Cardiac muscle cell (in vitro differentiated cells and primary cell): ENCODE results near the gene TMEM44. TPM values are rescaled to one million over a fixed set of nuclear protein-coding genes. Genes with fewer than 3 reads are reported as not detected.
A peak's percentile ranks its signal among the peaks of the same experiment; 100 is the strongest.

Experiments used
- DNase-seq, 2 donors: peaks; one replicate each; pipeline versions ENCODE4 v3.0.0 to v3.0.0-alpha.2; 2010 to 2017; ENCODE audit warnings: low read depth in 1 of 2, low spot score in 1 of 2
- H3K27ac ChIP-seq: fragments of 200-600 bp; sonication (generic); 2 replicates; pipeline ENCODE4 v1.5.1; 2016
- H3K27me3 ChIP-seq: fragments of 200-600 bp; sonication (generic); 2 replicates; pipeline ENCODE4 v1.6.0; 2016; ENCODE audit warnings: control low read depth
- H3K36me3 ChIP-seq: fragments of 200-600 bp; sonication (generic); 2 replicates; pipeline ENCODE4 v1.5.1; 2016; ENCODE audit warnings: control low read depth
- H3K4me1 ChIP-seq: fragments of 200-600 bp; sonication (generic); 2 replicates; pipeline ENCODE4 v1.8.1; 2017; ENCODE audit warnings: low read depth, mild to moderate bottlenecking, mixed run types
- H3K4me3 ChIP-seq: fragments of 200-600 bp; sonication (generic); 2 replicates; pipeline ENCODE4 v1.5.1; 2016; ENCODE audit warnings: mild to moderate bottlenecking
- H3K9me3 ChIP-seq: fragments of 200-600 bp; sonication (generic); 2 replicates; pipeline ENCODE4 v1.5.1; 2017; ENCODE audit warnings: low read depth, mild to moderate bottlenecking, control low read depth
- polyA plus RNA-seq: library from polyadenylated mRNA; unstranded; fragments of >200 nt; fragmentation: Nextera tagmentation; extraction: Ambion mirVana; gene quantifications from 2 replicates; pipeline ENCODE4 v1.2.1, GENCODE V29; 2016
- total RNA-seq: library from RNA; depleted of rRNA; stranded (reverse); fragments of >200 nt; gene quantifications from 2 replicates; pipeline ENCODE4 v1.2.3, GENCODE V29; 2016
- TF ChIP-seq, protein P1 (sequence below): IDR thresholded peaks from 2 replicates; pipeline ENCODE4 v1.5.1; 2012; ENCODE audit warnings: low read depth, mild to moderate bottlenecking, low read length

The TMEM44 gene
- total and polyA plus RNA-seq, 2 experiments from 2014 or later, result 16.2 to 19.2 TPM

DNA sequence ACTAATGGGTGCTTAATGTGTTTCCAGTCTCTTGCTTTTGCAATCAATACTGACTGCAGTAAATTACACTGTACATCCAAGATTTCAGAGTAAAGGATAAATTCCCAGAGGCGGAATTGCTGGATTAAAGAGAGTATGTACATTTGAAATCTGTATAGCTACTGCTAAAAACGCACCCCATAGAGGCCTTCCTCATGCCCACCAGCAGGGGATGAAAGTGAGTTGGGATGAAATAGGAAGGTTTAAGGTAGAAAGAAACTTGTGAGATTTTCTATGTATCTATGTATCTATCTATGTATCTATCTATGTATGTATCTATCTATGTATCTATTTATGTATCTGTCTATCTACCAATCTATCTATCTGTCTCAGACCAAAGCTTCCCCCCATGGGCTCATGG is 28.4 kb downstream of the TMEM44 start:
- H3K4me1 ChIP-seq, result peaks cover 21% of the 10 kb centered on the region
- TF ChIP-seq, protein P1, sequence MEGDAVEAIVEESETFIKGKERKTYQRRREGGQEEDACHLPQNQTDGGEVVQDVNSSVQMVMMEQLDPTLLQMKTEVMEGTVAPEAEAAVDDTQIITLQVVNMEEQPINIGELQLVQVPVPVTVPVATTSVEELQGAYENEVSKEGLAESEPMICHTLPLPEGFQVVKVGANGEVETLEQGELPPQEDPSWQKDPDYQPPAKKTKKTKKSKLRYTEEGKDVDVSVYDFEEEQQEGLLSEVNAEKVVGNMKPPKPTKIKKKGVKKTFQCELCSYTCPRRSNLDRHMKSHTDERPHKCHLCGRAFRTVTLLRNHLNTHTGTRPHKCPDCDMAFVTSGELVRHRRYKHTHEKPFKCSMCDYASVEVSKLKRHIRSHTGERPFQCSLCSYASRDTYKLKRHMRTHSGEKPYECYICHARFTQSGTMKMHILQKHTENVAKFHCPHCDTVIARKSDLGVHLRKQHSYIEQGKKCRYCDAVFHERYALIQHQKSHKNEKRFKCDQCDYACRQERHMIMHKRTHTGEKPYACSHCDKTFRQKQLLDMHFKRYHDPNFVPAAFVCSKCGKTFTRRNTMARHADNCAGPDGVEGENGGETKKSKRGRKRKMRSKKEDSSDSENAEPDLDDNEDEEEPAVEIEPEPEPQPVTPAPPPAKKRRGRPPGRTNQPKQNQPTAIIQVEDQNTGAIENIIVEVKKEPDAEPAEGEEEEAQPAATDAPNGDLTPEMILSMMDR, result peak; percentile 59
- H3K9me3 ChIP-seq, result no peaks in the 10 kb centered on the region
- no peak for DNase-seq
- no peak overlapping the region for H3K4me3 ChIP-seq
- no peaks in the 10 kb centered on the region for H3K36me3 ChIP-seq
- H3K27me3 ChIP-seq, result no peaks in the 10 kb centered on the region
- no peak overlapping the region for H3K27ac ChIP-seq

DNA sequence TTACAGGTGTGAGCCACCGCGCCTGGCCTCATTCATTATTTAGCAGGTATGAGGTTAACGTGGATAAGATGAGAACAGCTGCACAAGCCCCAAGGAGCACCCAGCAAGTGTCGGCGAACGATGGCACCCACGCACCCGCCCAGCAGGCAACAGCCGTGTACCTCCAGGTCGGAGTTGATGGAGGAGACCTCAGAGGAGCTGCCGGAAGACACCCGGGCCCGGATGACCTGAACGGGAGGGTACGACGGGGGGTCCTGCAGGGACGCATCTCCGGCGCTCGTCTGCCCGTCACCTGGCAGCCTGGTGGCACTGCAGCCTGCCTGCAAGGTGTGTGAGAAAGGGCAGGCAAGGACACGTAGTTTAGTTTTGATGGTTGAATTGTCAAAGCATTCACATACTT is 29.1 kb downstream of the TMEM44 start:
- TF ChIP-seq, protein P1, result no peak
- DNase-seq, result no peak
- no peak overlapping the region for H3K27ac ChIP-seq

DNA sequence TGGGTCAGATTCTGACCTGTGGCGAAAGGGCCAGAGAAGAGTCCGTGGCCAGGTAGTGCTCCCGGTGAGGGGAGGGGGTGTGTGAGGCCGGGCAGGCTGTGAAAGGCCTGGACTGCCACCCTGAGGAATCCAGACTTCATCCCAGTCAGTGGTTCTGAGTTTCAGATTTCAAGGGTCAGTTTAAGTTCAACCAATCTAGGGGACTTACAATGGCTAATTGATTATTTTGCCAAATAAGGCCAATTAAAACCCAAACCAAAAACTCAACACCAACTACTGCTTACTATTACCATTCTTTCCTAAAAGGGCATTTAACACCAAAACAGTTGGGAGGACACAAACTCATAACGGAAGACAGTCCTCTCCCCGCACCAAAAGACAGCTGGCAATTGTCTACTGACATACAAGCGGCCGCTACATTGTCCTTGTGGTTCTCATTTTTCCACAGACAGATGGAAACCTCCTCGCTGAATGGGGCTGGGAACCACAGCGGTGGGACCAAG is 30.5 kb downstream of the TMEM44 start:
- TF ChIP-seq, protein P1, result peak; percentile 8
- Histone ChIP-seq H3K27ac (peak overlapping the region; percentile 91), H3K27me3 (no peaks in the 10 kb centered on the region), H3K36me3 (no peaks in the 10 kb centered on the region), H3K4me3 (no peak overlapping the region), H3K9me3 (no peaks in the 10 kb centered on the region), H3K4me1 (peaks cover 13% of the 10 kb centered on the region)
- DNase-seq, result peak in 1 of 2 donors; percentile 69

More for the DNA sequence above, 29.1 kb downstream of the TMEM44 start:
- no peak overlapping the region for H3K4me3 ChIP-seq
- peaks cover 21% of the 10 kb centered on the region for H3K4me1 ChIP-seq
- H3K27me3 ChIP-seq, result no peaks in the 10 kb centered on the region
- no peaks in the 10 kb centered on the region for H3K9me3 ChIP-seq
- no peaks in the 10 kb centered on the region for H3K36me3 ChIP-seq

DNA sequence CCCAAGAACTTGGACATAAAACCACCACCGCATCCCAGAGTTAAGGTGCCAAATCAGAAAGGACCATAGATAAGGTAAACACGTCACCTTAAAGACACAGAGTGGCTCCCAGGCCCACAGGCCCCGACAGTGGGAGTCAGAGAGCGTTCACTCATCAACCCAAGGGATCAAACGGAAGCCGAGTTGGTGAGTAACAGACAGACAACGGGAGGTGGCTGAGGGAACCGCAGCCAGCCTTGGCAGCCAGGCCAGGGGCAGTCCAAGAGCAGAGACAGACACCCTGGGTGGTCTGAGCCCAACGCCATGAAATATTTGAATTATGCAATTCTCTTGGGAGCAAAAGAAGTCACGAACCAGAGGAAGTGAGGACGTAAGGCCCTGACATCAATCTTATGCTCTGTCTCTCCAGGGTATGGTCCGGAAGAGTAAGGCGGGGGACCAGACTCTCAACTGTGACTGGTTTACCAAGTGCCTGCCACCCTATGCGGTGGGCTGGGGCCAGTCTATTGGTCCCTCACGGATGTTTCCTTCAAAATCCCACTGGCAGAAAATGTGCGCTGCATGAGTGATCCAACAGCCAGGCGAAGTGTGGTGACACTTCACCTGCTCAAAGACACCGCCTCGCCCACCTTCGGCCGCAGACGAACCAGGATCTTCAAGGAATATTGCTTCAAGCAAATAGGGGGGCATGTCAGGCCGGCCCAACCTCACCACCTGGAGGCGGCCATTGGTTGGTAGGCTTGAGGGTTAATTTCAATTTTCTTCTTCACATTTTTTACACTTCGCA is 34.3 kb downstream of the TMEM44 start:
- Histone ChIP-seq H3K27ac (no peak overlapping the region), H3K4me1 (peaks cover 9% of the 10 kb centered on the region), H3K27me3 (no peaks in the 10 kb centered on the region), H3K4me3 (no peak overlapping the region), H3K9me3 (no peaks in the 10 kb centered on the region), H3K36me3 (no peaks in the 10 kb centered on the region)
- TF ChIP-seq, protein P1, result no peak
- peak in 1 of 2 donors; percentile 98 for DNase-seq

DNA sequence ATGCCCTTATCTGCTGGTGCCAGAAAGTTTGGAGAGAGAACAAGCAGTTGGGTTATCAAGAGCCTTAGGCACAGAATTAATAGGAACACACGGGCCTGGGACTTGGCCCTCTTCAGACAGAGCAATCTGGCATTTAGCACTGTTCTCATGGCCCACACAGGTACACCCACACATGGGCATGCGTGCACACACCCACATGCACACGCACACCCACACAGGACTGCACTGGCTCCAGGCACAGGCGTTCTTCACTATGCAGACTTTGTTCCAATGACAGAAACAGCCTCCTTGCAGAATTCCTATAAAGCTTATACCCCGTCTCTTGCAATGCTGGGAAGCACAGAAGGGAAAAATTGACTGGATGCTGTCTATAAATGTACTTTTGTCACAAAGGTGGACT is 36.3 kb downstream of the TMEM44 start:
- no peaks in the 10 kb centered on the region for H3K27me3 ChIP-seq
- H3K4me3 ChIP-seq, result no peak overlapping the region
- H3K36me3 ChIP-seq, result no peaks in the 10 kb centered on the region
- no peak for DNase-seq
- TF ChIP-seq, protein P1, result no peak
- H3K27ac ChIP-seq, result no peak overlapping the region
- peaks cover 3% of the 10 kb centered on the region for H3K4me1 ChIP-seq
- H3K9me3 ChIP-seq, result no peaks in the 10 kb centered on the region
